SK-N-MC (cell line): ENCODE data around the gene MACROD2.

ENCODE experiments used
- EZH2 ChIP-seq: fragments of 200-600 bp; sonication (generic); IDR thresholded peaks from one replicate; pipeline ENCODE4 v1.6.1; 2017; ENCODE audit warnings: antibody characterized with exemption
- POLR2AphosphoS5 ChIP-seq: IDR thresholded peaks from 2 replicates; pipeline ENCODE4 v1.6.1; 2012; ENCODE audit warnings: mild to moderate bottlenecking, low read depth, low read length, borderline replicate concordance

DNA sequence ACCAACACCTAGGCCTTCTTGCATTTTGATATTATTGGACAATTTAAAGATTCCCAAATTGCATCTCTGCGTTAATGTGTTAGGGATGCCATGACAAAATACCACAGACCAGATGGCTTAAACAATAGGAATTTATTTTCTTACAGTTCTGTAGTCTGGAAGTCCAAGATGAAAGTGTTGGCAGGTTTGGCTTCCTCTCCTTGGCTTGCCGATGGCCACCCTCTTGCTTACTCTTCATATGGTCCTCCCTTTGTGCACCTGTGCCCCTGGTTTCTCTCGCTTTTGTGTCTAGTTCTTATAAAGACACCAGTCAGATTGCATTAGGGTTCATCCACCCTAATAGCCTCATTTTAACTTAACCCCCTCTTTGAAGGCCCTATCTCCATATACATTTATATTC is 1184.5 kb downstream of the MACROD2 start:
- TF ChIP-seq EZH2 (no peak), POLR2AphosphoS5 (no peak)
